DLD1 (cell line): ENCODE data around the gene TRIO.

Source experiments
- in situ Hi-C: cut with HindIII; loops from 2 replicates; pipeline ENCODE4 v1.10.0; 2017; ENCODE audit warnings: low sequenced_read_pairs

TRIO gene

DNA sequence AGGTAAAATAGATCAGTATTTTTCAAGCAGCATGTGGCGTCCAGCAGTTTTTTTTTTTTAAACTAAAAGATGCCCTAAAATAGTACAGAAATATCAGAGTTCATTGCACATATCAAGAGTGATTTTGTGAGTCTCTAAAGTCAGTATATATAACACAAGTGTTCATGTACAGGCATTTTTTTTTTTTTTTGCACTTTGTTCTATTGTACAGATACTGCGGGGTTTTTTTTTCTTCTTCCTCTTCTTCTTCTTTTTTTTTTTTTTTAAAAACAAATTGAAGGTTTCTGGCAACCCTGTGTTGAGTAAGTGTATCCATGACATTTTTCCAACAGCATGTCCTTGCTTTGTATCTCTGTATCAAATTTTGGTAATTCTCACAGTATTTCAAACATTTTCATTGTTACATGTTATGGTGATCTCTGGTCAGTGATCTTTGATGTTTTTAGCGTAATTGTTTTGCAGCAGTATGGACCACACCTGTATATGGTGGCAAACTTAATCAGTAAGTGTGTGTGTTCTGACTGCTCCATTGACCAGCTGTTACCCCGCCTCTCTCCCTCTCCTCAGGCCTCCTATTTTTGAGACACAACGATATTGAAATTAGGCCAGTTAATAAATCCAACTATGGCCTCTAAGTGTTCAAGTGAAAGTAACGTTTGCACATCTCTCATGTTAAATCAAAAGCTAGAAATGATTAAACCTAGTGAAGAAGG lies 76.8 kb downstream of the TRIO start:
- in situ Hi-C loops = no loop called here

GRCh38 chr5:14220642-14221041 lies 77.5 kb downstream of the TRIO start:
- in situ Hi-C loops = no loop called here

DNA sequence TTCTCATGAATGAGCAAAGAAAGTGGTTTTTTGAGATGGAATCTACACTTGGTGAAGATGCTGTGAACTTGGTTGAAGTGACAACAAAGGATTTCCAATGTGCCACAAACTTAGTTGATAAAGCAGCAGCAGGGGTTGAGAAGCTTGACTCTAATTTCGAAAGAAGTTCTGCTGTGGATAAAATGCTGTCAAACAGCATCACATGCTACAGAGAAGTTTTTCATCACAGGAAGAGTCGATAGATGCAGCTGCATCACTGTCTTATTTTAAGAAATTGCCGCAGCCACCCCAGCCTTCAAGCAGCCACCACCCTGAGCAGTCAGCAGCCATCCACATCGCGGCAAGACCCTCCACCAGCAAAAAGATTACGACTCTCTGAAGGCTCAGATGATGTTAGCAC lies 78.6 kb downstream of the TRIO start:
- in situ Hi-C loops = no loop called here

DNA sequence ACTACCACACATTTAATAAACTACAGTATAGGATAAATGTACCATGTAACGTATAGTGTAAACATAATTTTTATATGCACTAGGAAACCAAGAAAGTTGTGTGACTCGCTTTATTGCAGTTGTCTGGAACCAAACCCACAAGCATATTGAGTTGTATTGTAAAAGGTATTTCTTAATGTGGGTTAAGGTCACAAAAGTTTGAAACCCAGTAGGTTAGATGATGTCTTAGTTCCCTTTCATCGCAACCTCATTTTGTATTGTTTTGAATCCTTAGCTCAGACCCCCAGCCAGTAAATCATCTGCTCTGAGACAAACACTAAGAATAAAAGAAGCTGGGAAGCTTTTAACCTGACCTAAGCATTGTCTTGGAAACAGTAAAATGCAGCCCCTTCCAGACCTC lies 79.1 kb downstream of the TRIO start:
- in situ Hi-C loops = no loop called here

DNA sequence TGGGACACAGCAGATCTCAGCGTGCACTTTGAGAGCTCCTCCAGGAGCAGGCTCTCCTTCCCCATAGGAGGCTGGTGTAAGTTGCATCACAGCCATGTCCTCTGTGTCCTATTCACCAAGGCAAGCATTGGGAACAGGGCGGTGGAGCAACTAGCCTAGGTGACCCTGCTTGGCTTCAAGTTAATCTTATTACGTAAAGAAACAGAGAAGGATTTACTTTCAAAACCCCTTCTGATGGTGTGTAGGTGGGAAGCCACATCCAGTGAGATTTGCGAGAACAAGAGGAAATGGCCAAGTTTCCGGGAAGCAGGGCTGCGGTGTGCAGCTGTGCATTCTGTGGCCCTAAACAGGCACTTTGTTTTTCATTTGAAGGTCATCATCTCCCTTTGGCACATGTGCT lies 80.2 kb downstream of the TRIO start:
- in situ Hi-C loops = no loop called here

DNA sequence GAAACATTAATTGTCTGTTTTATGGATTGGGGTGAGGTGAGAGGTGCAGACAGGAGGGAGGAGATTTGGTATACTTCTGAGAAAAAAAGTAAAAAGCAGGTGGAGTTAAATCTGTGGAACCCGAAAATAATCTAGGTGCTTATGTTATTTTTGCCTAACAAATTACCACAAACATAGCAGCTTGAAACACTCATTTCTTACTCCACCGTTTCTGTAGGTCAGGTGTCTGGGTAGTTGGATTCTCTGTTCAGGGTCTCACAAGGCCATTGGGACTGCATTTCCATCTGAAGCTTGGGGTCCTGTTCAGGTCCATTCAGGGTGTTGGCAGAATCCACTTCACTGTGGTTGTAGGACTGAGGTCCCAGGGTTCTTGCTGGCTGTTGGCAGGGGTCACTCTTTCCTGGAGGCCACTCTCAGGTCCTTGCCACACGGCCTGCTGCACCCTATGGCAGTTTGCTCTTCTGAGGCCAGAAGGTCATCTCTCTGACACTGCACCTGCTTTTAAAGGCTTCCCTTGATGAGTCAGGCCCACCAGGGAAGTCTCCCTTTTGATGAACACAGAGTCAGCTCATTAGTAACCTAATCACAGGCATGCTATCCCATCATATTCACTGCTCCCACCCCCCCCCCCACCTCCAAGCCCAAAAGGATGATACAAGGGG lies 82.2 kb downstream of the TRIO start:
- in situ Hi-C loops = no loop called here

GRCh38 chr5:14226149-14226548 lies 83.0 kb downstream of the TRIO start:
- in situ Hi-C loops = no loop called here

DNA sequence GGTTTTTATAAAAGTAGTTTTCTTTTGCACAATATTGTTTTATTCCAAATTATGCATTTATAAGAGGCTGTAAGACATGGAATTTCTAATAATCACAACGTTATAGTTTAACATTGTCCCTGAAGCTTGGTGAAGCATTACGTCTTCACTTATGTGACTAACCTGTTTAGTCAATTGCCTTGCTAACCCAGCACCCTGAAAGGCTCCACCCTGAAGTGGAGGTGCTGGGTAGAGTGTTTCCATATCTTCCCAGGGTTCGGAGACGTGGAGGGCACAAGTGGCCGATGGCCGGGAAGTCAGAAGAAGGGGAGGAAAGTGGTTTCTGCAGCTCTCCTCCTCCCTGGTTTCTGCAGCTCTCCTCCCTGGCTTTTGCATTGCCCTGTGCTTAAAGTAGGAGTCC lies 83.4 kb downstream of the TRIO start:
- in situ Hi-C loops = no loop called here

DNA sequence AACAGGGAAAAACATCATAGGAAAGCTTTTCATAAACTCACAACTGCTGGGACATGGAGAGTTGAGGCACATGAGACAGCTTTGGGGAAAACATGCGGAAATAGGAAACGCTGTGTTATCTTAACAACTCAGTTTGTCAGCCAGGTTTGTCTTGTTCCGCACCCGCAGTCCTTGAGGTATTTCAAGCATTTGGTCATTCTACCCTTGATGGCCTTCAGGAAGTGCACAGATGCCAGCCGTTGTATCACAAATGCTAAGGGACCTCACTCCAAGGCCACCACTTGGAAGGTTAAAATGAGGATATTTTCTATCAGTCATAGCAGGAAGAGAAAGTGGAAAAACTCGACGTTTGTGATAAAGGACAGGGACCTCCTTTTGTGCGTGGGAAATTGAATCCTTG lies 83.8 kb downstream of the TRIO start:
- in situ Hi-C loops = no loop called here

DNA sequence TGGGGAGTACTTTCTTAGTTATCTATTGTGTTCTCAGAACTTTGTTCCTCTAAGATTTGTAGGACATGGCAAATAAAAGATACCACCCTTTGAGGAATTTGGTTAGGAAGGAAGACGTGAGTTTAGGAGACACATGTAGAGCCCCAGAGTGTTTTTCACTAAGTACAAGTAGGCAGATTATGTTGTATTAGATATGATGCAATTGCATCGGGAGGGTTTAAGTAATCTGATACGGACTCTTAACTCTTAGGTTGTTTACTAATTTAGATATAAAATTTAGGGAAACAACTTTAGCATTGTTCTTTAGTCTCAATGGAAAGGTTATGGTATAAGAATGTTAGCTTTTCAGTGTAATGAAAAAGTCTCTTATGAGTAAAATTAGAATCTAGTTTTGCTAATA lies 84.4 kb downstream of the TRIO start:
- in situ Hi-C loops = no loop called here

GRCh38 chr5:14228219-14228618 lies 85.1 kb downstream of the TRIO start:
- in situ Hi-C loops = no loop called here

GRCh38 chr5:14229181-14229580 lies 86.0 kb downstream of the TRIO start:
- in situ Hi-C loops = no loop called here

GRCh38 chr5:14229734-14230133 lies 86.6 kb downstream of the TRIO start:
- in situ Hi-C loops = no loop called here

DNA sequence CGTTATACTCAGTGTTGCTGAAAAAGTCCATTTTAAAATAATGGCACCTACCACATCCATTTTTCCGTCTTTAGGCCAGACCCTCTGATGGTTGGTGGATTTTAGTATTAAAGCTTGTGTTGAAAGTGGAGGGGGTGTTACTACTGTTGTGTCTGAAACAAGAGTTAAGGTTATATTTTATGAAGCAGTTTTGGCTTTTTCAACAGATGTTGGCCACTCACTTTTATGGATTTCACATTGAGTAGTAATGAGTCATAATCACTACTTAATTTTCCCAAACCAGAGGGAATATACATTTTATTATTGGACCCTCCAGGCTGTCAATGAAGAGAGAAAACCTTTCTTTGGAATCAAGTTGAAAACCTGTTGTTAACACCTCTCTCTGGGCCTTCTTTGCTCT lies 88.0 kb downstream of the TRIO start:
- in situ Hi-C loops = no loop called here

- in situ Hi-C loops = no loop called here
Measured at GRCh38 chr5:14231890-14232289, 88.7 kb downstream of the TRIO start.

DNA sequence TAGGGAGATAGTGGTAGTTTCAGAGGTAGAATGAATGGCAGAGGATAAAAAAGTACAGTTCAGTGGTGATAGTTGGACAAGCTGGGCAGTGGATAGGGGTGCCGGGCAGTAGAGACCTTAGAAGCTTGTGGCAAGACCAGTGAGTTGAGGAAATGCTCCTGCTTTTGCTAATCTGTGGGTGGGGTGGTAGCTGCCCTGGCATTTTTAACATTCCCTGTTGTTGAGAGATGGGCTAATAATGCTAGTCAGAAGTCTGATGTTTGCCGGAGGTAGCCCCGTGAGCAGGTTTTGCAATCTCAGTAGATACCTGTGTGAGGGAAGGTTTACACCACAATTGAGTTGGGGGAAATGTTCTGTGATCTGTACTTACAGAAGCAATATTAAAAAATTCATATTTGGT lies 91.1 kb downstream of the TRIO start:
- in situ Hi-C loops = no loop called here

DNA sequence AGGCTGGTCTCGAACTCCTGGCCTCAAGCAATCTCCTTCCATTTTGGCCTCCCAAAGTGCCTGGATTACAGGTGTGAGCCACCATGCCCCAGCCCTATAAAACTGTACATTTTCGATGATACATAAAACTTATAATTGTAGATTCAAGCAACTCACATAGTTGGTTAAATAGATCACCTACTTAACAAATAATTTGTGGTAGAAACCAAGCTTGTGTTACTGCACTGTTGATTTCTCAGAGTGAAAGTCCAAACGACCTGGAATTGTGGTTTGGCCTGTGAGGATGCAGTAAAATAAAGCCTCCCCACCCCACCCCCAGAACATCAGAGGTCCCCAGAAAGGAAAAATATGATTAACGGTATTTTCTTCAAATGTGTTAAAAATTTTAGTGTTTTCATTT lies 92.7 kb downstream of the TRIO start:
- in situ Hi-C loops = no loop called here

DNA sequence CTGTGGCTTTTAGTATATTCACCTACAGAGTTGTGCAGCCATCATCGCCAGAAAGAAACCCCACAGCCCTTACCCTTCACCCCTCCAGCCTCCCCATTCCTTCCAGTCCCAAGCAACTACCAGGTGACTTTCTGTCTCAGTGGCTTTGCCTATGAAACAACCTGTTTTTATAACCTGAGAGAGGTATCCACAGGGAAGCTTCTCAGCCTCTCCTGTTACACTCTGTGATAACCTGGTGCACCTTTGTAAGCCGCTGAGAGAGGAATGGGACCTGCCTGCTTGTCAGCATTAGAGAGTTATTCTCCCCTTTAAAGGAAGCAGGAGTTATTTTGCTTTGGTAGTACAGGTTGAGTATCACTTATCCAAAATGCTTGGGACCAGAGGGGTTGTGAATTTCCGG lies 93.6 kb downstream of the TRIO start:
- in situ Hi-C loops = no loop called here

- in situ Hi-C loops = no loop called here
Measured at GRCh38 chr5:14237317-14238086, 94.4 kb downstream of the TRIO start.

GRCh38 chr5:14238272-14238671 lies 95.1 kb downstream of the TRIO start:
- in situ Hi-C loops = no loop called here

DNA sequence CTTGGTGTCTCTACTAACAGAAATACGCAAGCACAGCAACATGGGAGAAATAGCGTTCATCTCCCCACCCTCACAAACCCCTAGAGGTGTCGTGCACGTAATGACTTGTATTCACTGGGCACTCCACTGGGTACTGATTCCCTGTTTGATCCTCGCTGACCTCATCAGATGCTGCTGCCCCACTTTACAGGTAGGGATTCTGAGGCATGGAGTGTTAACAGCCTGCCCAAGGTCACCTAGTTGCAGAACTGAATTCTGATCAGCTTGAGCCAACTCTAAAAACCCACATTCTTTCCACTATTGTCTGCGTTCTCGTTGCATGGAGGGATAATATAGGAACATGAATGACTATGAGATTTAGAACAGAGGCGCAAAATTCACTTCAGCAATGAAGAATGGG lies 96.3 kb downstream of the TRIO start:
- in situ Hi-C loops = no loop called here

- in situ Hi-C loops = no loop called here
Measured at GRCh38 chr5:14239951-14240350, 96.8 kb downstream of the TRIO start.
